Astrocyte of the spinal cord (primary cell): Measurements from ENCODE around the gene SLC22A3.

Experiments
- DNase-seq: peaks from one replicate; pipeline ENCODE4 v3.0.0; 2011; ENCODE audit warnings: low read depth, low spot score
- H3K4me3 ChIP-seq: 2 replicates; pipeline ENCODE4 v1.5.1; 2011; ENCODE audit warnings: low read depth, mild to moderate bottlenecking, low read length, moderate library complexity
- CTCF ChIP-seq: IDR thresholded peaks from 2 replicates; pipeline ENCODE4 v1.5.1; 2012; ENCODE audit warnings: low read depth, mild to moderate bottlenecking, low read length, inconsistent platforms
- in situ Hi-C: cut with HindIII; loops from 2 replicates; pipeline ENCODE4 v1.10.0; 2017; ENCODE audit warnings: low sequenced_read_pairs

Gene SLC22A3

GRCh38 chr6:160378218-160378617 is 30.0 kb downstream of the SLC22A3 start:
- H3K4me3 ChIP-seq: no peak overlapping the region
- in situ Hi-C loops: no loop called here
- no peak for DNase-seq
- TF ChIP-seq CTCF: no peak

GRCh38 chr6:160378882-160379281 is 30.7 kb downstream of the SLC22A3 start:
- DNase-seq: no peak
- no peak for TF ChIP-seq CTCF
- in situ Hi-C loops: no loop called here
- H3K4me3 ChIP-seq: no peak overlapping the region

GRCh38 chr6:160379466-160379865 is 31.3 kb downstream of the SLC22A3 start:
- no peak for TF ChIP-seq CTCF
- in situ Hi-C loops: no loop called here
- peak; percentile 21 for DNase-seq
- H3K4me3 ChIP-seq: no peak overlapping the region

- no peak overlapping the region for H3K4me3 ChIP-seq
- DNase-seq: no peak
- in situ Hi-C loops: no loop called here
- no peak for TF ChIP-seq CTCF
Measured at GRCh38 chr6:160382946-160383345, 34.8 kb downstream of the SLC22A3 start.

- in situ Hi-C loops: no loop called here
- peak; percentile 9 for DNase-seq
- no peak for TF ChIP-seq CTCF
- H3K4me3 ChIP-seq: no peak overlapping the region
Measured at GRCh38 chr6:160386869-160387530, 38.8 kb downstream of the SLC22A3 start.

GRCh38 chr6:160387916-160388643 is 39.9 kb downstream of the SLC22A3 start:
- in situ Hi-C loops: no loop called here
- no peak for TF ChIP-seq CTCF
- DNase-seq: no peak
- H3K4me3 ChIP-seq: no peak overlapping the region
